ENCODE results near the gene PROM1. TPM values are rescaled to one million over a fixed set of nuclear protein-coding genes. Genes with fewer than 3 reads are reported as not detected.

The PROM1 gene, protein sequence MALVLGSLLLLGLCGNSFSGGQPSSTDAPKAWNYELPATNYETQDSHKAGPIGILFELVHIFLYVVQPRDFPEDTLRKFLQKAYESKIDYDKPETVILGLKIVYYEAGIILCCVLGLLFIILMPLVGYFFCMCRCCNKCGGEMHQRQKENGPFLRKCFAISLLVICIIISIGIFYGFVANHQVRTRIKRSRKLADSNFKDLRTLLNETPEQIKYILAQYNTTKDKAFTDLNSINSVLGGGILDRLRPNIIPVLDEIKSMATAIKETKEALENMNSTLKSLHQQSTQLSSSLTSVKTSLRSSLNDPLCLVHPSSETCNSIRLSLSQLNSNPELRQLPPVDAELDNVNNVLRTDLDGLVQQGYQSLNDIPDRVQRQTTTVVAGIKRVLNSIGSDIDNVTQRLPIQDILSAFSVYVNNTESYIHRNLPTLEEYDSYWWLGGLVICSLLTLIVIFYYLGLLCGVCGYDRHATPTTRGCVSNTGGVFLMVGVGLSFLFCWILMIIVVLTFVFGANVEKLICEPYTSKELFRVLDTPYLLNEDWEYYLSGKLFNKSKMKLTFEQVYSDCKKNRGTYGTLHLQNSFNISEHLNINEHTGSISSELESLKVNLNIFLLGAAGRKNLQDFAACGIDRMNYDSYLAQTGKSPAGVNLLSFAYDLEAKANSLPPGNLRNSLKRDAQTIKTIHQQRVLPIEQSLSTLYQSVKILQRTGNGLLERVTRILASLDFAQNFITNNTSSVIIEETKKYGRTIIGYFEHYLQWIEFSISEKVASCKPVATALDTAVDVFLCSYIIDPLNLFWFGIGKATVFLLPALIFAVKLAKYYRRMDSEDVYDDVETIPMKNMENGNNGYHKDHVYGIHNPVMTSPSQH
- total RNA-seq, result under 0.01 and 0.09 TPM in 2 replicates

GRCh38 chr4:16083241-16084191 lies at the start of gene PROM1:
PROM1 (minus strand) TSS chr4:16084023; CDS start chr4:16075906, 8,117 bp downstream.

DNA sequence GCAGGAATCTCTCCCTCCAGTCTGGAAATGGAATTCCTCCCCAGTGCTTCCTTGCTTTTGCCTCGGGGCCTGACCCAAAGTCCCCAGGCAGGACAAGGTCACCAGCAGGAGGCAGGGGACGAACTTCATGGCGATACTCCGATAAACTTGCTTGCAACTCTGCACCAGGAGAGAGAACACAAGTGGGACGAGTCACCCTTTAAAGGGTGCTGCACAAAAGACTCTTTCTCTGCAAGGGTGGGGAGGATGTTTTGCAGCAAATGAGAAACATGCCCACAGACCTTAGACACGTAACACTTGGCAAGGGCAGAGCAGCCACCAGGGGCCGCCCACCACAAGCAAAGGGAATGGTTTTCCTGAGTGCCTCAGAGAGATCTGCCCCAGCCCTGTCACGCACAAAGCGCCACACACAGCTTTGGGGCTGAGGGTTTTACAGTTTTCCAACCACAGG lies 120.8 kb downstream of the PROM1 start, which contains the start of gene FGFBP2:
FGFBP2 (minus strand) TSS at position 175 of the 451 bp plus-strand sequence; CDS start at position 129, 46 bp downstream.

GRCh38 chr4:15938640-15939039 lies 145.2 kb downstream of the PROM1 start, which contains the start of gene FGFBP1:
FGFBP1 (minus strand) TSS chr4:15938740; CDS start chr4:15936632, 2,108 bp downstream.

Other genes starting within 250 kb of the PROM1 start
- gene FGFBP1, start 145.3 kb downstream of the PROM1 start, total RNA-seq, result not detected in 2 replicates
- not detected in 2 replicates for gene FGFBP2, start 120.8 kb downstream of the PROM1 start, total RNA-seq
- 15.8 and 16.5 TPM in 2 replicates for gene TAPT1, start 142.4 kb upstream of the PROM1 start, total RNA-seq

All from dermis lymphatic vessel endothelial cell (primary cell).